Smooth muscle cell (in vitro differentiated cells): Measurements from ENCODE around the gene ZSCAN10. TPM values are rescaled to one million over a fixed set of nuclear protein-coding genes. Genes with fewer than 3 reads are reported as not detected.
"Not testable (repeated sequence)": the region's sequence is repeated elsewhere in the genome, so short reads cannot be mapped to it uniquely, and the experiment has no call there.

Experiments
- DNase-seq: peaks from one replicate; lab custom pipeline; 2025; ENCODE audit not compliant: unreplicated experiment; lab: John Stamatoyannopoulos, UW
- H2AFZ ChIP-seq: fragments of 200-600 bp; sonication (generic); 2 replicates; pipeline ENCODE4 v1.6.0; 2016; ENCODE audit warnings: antibody characterized with exemption, low read depth, mild to moderate bottlenecking
- H3F3A ChIP-seq: fragments of 200-600 bp; sonication (generic); 2 replicates; pipeline ENCODE4 v1.6.0; 2017; ENCODE audit warnings: antibody characterized with exemption, low read depth
- H3K27ac ChIP-seq: fragments of 200-600 bp; sonication (generic); 2 replicates; pipeline ENCODE4 v1.5.1; 2016; ENCODE audit warnings: low read depth, mild to moderate bottlenecking
- H3K27me3 ChIP-seq: fragments of 200-600 bp; sonication (generic); 2 replicates; pipeline ENCODE4 v1.6.1; 2016; ENCODE audit warnings: low read depth, mild to moderate bottlenecking
- H3K36me3 ChIP-seq: fragments of 200-600 bp; sonication (generic); 2 replicates; pipeline ENCODE4 v1.5.1; 2016; ENCODE audit warnings: low read depth
- H3K4me1 ChIP-seq: fragments of 200-600 bp; sonication (generic); 2 replicates; pipeline ENCODE4 v1.5.1; 2016; ENCODE audit warnings: low read depth
- H3K4me2 ChIP-seq: fragments of 200-600 bp; sonication (generic); 2 replicates; pipeline ENCODE4 v1.6.0; 2016; ENCODE audit warnings: mild to moderate bottlenecking
- H3K4me3 ChIP-seq: fragments of 200-600 bp; sonication (generic); 2 replicates; pipeline ENCODE4 v1.5.1; 2016; ENCODE audit warnings: mild to moderate bottlenecking
- H3K79me2 ChIP-seq: fragments of 200-600 bp; sonication (generic); 2 replicates; pipeline ENCODE4 v1.6.0; 2016; ENCODE audit warnings: low read depth, mild to moderate bottlenecking
- H3K9ac ChIP-seq: fragments of 200-600 bp; sonication (generic); 2 replicates; pipeline ENCODE4 v1.6.0; 2016; ENCODE audit warnings: low read depth
- H3K9me3 ChIP-seq: fragments of 200-600 bp; sonication (generic); replicated peaks from 2 replicates; pipeline ENCODE4 v1.5.1; 2016; ENCODE audit warnings: low read depth
- H4K20me1 ChIP-seq: fragments of 200-600 bp; sonication (generic); 2 replicates; pipeline ENCODE4 v1.6.0; 2016; ENCODE audit warnings: low read depth
- WGBS: methylation state at CpG from one replicate; pipeline ENCODE4 v1.1.7; 2016; ENCODE audit warnings: low lambda C conversion rate; 5-methylcytosine and 5-hydroxymethylcytosine counted together
- polyA plus RNA-seq: library from polyadenylated mRNA; unstranded; fragments of >200 nt; fragmentation: Nextera tagmentation; extraction: Ambion mirVana; gene quantifications from 2 replicates; pipeline ENCODE4 v1.2.1, GENCODE V29; 2016
- total RNA-seq: library from RNA; depleted of rRNA; stranded (reverse); fragments of >200 nt; gene quantifications from 2 replicates; pipeline ENCODE4 v1.2.3, GENCODE V29; 2014
- TF ChIP-seq, protein P1 (sequence below): fragments of 200-600 bp; sonication (generic); IDR thresholded peaks from 2 replicates; pipeline ENCODE4 v1.5.1; 2017; ENCODE audit warnings: borderline replicate concordance, mild to moderate bottlenecking, antibody characterized with exemption; ENCODE audit not compliant: insufficient read depth, poor library complexity, severe bottlenecking

Gene ZSCAN10
- total and polyA plus RNA-seq, 2 experiments from 2014 or later: not detected

GRCh38 chr16:3070608-3071111 is 28.4 kb downstream of the ZSCAN10 start:
- no peak overlapping the region for H2AFZ ChIP-seq
- H3K36me3 ChIP-seq: no peaks in the 10 kb centered on the region
- H3K4me2 ChIP-seq: no peak overlapping the region
- H4K20me1 ChIP-seq: no peaks in the 10 kb centered on the region
- H3K27ac ChIP-seq: no peak overlapping the region
- no peaks in the 10 kb centered on the region for H3K79me2 ChIP-seq
- no peak for DNase-seq
- TF ChIP-seq, protein P1, sequence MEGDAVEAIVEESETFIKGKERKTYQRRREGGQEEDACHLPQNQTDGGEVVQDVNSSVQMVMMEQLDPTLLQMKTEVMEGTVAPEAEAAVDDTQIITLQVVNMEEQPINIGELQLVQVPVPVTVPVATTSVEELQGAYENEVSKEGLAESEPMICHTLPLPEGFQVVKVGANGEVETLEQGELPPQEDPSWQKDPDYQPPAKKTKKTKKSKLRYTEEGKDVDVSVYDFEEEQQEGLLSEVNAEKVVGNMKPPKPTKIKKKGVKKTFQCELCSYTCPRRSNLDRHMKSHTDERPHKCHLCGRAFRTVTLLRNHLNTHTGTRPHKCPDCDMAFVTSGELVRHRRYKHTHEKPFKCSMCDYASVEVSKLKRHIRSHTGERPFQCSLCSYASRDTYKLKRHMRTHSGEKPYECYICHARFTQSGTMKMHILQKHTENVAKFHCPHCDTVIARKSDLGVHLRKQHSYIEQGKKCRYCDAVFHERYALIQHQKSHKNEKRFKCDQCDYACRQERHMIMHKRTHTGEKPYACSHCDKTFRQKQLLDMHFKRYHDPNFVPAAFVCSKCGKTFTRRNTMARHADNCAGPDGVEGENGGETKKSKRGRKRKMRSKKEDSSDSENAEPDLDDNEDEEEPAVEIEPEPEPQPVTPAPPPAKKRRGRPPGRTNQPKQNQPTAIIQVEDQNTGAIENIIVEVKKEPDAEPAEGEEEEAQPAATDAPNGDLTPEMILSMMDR: no peak
- H3K9ac ChIP-seq: no peak overlapping the region
- no peaks in the 10 kb centered on the region for H3K4me1 ChIP-seq
- WGBS: 92% methylated on average over 9 of the region's 9 CpGs
- no peaks in the 10 kb centered on the region for H3K27me3 ChIP-seq
- no peak overlapping the region for H3K4me3 ChIP-seq
- no peaks in the 10 kb centered on the region for H3F3A ChIP-seq
- no peaks in the 10 kb centered on the region for H3K9me3 ChIP-seq

GRCh38 chr16:3069146-3069545 is 29.9 kb downstream of the ZSCAN10 start:
- H3K9ac ChIP-seq, H3F3A ChIP-seq, H3K4me3 ChIP-seq, H3K27ac ChIP-seq, H3K4me1 ChIP-seq, H3K36me3 ChIP-seq, DNase-seq, H3K9me3 ChIP-seq, H3K27me3 ChIP-seq, H2AFZ ChIP-seq, H4K20me1 ChIP-seq, H3K79me2 ChIP-seq, H3K4me2 ChIP-seq: not testable (repeated sequence)
- WGBS: 97% methylated on average over 8 of the region's 11 CpGs

GRCh38 chr16:3068487-3068886 is 30.6 kb downstream of the ZSCAN10 start:
- DNase-seq: no peak
- H3K36me3 ChIP-seq: no peaks in the 10 kb centered on the region
- WGBS: 93% methylated on average over 4 of the region's 4 CpGs
- no peak overlapping the region for H2AFZ ChIP-seq
- TF ChIP-seq, protein P1: no peak
- no peaks in the 10 kb centered on the region for H4K20me1 ChIP-seq
- no peak overlapping the region for H3K4me3 ChIP-seq
- no peaks in the 10 kb centered on the region for H3K4me1 ChIP-seq
- H3K27me3 ChIP-seq: no peaks in the 10 kb centered on the region
- H3K4me2 ChIP-seq: no peak overlapping the region
- H3K27ac ChIP-seq: no peak overlapping the region
- H3K9ac ChIP-seq: no peak overlapping the region
- H3K9me3 ChIP-seq: no peaks in the 10 kb centered on the region
- H3F3A ChIP-seq: no peaks in the 10 kb centered on the region
- no peaks in the 10 kb centered on the region for H3K79me2 ChIP-seq

GRCh38 chr16:3066440-3066748 is 32.7 kb downstream of the ZSCAN10 start:
- DNase-seq: no peak
- Histone ChIP-seq H3K9ac (no peak overlapping the region), H3K79me2 (no peaks in the 10 kb centered on the region), H3K36me3 (no peaks in the 10 kb centered on the region), H3K4me2 (no peak overlapping the region), H3K4me3 (no peak overlapping the region), H2AFZ (no peak overlapping the region), H3K27ac (no peak overlapping the region), H3K9me3 (no peaks in the 10 kb centered on the region), H3F3A (no peaks in the 10 kb centered on the region), H3K4me1 (no peaks in the 10 kb centered on the region), H4K20me1 (no peaks in the 10 kb centered on the region), H3K27me3 (no peaks in the 10 kb centered on the region)
- TF ChIP-seq, protein P1: no peak
- 96% methylated on average over 7 of the region's 7 CpGs for WGBS
